ENCODE measurements around the gene ANKRD13A.
"Not testable (repeated sequence)": the region's sequence is repeated elsewhere in the genome, so short reads cannot be mapped to it uniquely, and the experiment has no call there.

ANKRD13A gene

DNA sequence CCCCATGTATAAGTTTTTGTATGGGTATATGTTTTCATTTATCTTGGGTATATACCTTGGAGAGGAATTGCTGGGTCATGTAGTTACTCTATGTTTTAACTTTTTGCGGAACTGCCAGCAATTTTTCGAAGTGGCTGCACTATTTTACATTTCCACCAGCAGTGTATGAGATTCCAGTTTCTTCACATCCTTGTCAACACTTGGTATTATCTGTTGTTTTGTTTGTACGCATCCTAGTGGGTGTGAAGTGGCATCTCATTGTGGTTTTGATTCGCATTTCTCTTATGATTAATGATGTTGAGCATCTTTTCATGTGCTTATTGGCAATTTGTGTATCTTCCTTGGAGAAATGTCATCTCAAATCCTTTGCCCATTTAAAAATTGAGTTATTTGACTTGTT lies 6.9 kb downstream of the ANKRD13A start:
- no peak for DNase-seq (ENCODE audit: low read depth in 2 of 2)

DNA sequence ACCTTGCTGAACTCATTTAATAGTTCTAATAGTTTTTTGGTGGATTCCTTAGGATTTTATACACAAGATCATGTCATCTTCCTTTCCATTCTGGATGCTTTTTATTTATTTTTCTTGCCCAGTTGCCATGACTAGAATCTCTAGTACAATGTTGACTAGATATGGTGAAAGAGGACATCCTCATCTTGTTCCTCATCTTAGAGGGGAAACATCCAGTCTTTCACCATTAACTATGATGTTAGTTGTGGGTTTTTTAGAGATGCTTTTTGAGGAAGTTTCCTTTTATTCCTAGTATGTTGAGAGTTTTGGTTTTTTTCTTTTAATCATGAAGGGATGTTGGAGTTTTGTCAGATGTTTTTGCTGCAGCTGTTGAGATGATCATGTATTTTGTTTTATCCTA lies 8.7 kb downstream of the ANKRD13A start:
- no peak for DNase-seq (ENCODE audit: low read depth in 2 of 2)

DNA sequence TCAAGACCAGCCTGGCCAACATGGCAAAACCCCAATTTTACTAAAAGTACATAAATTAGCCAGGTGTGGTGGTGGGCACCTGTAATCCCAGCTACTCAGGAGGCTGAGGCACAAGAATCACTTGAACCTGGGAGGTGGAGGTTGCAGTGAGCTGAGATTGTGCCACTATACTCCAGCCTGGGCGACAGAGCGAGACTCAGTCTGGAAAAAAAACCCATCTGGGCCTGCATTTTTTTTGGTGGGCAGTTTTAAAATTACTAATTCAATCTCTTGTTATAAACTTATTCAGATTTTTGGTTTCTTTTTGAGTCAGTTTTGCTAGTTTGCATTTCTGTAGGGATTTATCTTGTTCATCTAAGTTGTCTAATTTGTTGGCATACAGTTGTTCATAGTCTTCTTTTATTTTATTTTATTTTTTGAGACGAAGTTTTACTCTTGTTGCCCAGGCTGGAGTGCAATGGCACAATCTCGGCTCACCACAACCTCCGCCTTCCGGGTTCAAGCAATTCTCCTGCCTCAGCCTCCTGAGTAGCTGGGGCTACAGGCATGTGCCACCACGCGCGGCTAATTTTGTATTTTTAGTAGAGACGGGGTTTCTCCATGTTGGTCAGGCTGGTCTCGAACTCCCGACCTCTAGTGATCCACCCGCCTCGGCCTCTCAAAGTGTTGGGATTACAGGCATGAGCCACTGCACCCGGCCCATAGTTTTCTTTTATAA lies 9.6 kb downstream of the ANKRD13A start:
- DNase-seq (ENCODE audit: low read depth in 2 of 2) = not testable (repeated sequence)

DNA sequence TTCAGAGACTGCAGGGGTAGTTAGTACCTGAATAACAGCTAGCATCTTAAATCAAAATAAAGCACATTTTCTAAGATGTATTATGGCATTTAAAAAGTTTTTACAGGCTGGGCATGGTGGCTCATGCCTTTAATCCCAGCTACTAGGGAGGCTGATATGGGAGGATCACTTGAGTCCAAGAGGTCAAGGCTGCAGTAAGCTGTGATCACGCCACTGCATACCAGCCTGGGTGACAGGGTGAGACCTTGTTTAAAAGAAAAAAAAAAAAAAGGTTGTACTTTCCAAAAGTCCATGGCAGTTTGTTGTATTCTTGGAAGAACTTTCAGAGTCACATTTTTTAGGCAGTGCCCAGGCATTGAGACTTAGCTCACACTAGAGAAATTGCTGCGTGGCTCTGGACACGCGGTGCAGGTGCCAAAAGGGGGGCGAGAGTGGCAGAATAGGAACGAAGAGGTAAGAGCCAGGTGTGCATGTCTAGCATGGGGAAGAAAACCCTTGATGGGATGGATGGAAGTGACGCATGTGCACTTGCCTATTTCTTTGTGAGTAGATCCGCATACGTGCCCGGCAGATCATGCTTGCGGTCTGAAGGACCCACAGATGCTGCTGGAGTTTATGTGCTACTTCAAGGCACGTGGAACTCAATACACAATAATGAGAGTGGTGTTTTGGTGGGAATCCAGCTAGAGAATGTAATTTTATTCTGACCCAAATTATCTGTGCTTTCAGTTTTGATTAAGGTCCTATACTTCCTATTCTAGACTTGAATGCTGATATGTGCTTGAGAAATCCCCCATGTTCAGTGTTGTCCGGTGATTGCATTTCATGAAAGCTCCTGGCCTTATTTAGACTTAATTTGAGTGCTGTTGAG lies 11.9 kb downstream of the ANKRD13A start:
- no peak for DNase-seq (ENCODE audit: low read depth in 2 of 2)

DNA sequence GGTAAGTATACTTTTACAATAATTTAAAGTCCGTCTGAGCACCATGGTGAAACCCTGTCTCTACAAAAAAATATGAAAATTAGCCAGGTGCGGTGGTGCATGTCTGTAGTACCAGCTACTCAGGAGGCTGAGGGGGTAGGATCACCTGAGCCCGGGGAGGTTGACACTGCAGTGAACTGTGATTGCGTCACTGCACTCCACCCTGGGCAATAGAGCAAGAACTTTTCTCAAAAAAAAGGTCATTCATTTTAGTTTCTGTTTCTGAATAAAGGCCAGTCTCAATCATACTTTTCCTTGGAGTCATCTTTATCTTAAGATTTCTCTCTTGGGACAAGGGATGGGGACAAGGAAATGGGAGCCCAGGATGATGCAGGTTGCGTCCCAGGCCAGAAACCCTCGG lies 12.9 kb downstream of the ANKRD13A start:
- no peak for DNase-seq (ENCODE audit: low read depth in 2 of 2)

DNA sequence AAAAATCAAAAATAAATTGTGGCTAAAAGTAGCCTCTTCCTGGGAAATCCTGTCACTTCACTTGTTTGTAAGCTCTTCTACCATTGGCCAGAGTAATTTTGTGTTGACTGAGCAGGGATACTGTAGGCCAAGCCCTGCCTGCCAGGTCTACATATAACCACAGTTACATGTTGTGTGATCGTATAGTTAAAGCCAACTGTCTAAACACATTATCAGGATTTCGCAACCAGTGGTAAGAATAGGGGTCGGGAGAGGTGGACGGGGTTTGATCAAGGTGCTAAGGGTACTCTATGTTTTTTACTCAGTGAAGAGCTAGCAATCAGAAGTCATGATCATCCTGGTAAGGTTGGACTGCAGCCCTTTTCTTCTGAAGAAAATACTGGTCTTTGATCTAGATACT lies 13.4 kb downstream of the ANKRD13A start:
- DNase-seq (ENCODE audit: low read depth in 2 of 2) = no peak

DNA sequence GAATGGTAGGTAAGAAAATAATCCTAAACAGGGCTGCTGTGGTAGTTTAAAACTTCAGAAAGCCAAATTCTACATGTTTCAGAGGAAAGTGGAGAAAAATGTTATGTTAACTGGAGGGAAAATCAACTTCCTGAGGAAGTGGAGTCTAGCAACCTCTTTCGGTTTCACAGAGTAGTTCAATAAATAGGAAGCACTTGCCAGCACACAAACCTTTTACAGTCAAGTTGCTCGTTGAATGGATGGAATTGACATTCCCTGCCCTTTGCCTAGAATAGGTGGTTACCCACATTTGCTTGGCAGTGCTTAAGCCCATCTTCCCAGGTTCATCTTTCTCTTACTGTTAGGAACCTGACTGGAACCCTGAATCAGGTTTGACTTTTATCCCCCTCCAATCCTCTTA lies 15.9 kb downstream of the ANKRD13A start:
- DNase-seq (ENCODE audit: low read depth in 2 of 2) = no peak

DNA sequence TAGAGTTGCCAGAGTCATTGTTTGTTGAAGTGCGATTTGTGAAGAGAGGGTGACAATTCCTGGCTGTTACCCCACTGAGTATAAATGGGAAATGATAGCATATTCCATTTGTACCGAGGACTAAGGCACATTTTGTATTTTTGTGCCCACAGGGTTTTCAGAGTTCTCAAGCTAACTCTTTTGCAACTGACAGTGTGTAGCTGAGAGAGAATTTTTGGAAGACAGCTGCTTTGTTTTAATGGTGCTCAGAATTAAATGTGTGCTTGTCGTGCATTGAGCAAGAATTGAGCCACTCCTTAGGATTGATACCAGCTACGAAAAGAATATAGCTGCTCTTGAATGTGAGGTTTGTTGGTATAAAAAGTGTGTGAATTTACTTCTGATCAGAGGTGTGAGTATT lies 21.7 kb downstream of the ANKRD13A start:
- no peak for DNase-seq (ENCODE audit: low read depth in 2 of 2)

DNA sequence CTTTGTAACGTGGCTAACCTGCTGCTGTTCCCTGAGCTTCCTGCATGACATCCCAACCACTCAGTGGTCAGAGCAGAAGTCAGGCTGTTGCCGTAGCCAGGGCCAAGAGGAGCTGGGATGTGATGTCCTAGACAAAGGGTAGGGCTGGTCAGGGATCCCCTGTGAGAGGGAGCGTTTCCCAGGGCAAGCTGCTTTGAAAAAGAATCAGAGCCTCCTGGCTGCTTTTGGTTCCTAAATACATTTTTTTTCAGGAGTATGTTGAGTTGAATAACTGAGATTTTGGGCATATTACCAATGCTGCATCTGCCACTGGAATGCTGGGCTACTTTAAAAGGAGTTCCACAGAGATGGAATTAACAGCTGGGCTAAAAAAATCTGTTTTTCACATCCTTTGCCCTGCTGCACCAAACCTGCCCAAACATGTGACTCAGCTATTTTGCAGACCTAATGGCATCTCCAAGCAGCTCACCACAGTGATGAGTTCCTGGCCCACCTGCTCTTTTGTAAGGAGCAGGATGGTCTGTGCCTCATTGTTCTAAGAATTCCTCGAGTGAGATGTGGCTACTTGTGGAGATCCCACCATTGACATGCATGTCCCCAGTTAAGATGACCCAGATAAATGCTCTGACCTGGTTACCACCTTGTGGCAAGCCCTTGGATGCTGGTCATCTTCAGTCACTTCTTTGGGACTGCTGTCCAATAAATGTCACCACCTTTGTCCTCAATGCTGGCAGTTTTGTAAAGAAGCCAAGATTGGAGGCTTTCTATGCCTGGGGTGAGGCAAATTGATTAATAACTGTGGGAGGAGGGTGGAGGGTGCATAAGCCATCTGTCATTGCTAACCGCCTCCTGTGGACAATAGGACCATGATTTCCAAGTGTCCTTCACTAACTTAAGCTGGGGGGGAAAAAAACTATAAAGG lies 24.1 kb downstream of the ANKRD13A start:
- peak; percentile 55 to 59 for DNase-seq (ENCODE audit: low read depth in 2 of 2)

DNA sequence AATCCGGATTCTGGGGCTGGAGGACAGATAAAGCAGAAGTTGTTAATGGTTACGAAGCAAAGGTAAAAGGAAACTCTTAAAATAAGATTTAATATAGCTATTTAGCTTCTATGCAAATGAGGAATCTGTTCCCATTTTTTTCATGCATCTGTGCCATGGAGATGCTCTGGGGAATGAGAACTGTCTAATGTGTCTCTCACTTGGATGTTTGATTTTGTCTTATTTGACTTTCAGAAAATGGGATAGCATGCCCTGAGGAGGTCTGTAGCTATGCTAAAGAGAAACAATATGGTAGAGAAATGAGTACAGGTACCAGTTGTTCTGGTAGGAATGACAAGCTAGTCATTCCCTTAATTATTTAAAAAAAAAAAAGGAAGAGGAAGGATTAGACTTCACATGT lies 24.8 kb downstream of the ANKRD13A start:
- no peak for DNase-seq (ENCODE audit: low read depth in 2 of 2)

DNA sequence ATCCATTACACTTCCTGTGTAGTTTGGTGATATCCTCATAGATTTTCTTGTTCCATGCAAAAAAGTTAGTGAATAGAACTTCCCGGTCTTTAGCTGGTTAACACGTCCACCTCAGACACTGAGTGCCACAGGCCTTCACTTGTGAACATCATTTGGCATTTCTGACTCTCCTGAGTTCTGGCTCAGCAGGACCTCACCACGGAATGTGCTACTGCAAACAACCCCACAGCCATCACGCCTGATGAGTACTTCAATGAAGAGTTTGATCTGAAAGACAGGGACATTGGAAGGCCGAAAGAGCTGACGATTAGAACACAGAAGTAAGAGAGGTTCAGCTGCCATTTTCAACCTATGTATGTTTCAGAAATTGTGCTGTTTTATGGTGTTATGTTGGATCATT lies 29.1 kb downstream of the ANKRD13A start:
- DNase-seq (ENCODE audit: low read depth in 2 of 2) = no peak

DNA sequence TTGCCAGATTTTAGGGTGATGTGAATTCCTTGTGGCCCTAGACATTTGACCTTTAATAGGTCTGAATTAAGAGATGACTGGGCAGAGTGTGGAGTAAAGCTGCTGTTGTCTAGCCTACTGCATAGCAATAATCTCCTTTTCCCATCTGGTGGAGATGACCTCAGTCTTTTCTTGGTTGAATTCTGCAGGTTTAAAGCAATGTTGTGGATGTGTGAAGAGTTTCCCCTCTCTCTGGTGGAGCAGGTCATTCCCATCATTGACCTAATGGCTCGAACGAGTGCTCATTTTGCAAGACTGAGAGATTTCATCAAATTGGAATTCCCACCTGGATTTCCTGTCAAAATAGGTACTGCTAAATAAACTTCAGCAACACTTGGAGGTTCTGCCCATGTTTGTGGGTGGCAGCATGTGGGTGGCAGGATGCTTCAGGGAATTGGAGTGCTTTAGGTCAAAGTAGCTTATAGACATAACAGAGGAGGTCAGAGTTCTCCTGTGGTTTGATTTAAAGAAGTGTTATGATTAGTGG lies 30.1 kb downstream of the ANKRD13A start:
- DNase-seq (ENCODE audit: low read depth in 2 of 2) = no peak

DNA sequence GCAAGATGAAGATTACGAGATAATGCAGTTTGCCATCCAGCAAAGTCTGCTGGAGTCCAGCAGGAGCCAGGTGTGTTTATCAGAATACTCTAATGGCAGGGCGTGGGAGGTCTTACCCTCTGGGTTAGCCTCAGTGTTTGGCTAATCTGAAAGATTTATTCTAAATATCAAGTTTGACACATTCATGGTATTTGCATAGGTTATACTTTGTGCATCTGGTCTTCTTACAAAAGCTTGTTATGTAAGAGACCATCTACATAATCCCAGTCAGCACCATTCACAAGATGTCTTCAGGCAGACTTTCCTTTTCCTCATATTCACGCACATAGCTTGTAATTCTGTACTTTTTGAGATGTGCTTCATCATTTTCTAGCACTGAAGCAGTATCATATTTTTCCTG lies 34.7 kb downstream of the ANKRD13A start:
- DNase-seq (ENCODE audit: low read depth in 2 of 2) = no peak

DNA sequence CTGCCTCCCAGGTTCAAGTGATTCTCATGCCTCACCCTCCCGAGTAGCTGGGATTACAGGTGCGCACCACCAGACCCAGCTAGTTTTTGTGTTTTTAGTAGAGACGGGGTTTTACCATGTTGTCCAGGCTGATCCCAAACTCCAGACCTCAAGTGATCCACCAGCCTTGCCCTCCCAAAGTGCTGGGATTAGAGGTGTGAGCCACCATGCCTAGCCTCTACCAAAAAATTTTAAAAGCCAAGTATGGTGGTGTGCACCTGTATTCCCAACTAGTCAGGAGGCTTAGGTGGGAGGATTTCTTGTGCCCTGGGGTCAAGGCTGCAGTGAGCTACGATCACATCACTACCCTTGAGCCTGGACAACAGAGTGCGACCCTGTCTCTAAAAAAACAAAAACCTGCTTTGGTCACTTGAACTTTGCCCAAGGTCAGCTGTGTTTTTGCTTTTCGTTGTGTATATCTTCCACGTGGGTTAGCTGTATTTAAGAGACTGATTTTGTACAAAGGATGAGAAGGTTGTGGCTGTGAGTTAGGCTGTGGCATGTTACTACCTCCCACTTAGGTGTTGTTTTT lies 36.4 kb downstream of the ANKRD13A start:
- no peak for DNase-seq (ENCODE audit: low read depth in 2 of 2)

DNA sequence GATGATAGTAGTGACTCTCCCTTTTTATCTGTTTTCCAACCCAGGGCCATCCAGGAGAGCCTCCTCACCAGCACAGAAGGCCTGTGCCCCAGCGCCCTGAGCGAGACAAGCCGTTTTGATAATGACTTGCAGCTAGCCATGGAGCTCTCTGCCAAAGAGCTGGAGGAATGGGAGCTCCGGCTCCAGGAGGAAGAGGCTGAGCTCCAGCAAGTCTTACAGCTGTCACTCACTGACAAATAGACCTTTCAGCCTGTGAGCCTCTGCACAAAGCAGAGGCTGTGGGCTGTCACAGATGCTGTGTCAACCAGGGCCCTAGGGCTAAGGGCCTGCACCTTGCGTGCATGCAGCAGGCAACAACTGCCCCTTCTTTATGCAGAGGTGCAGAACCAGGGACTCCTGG lies 38.1 kb downstream of the ANKRD13A start:
- no peak for DNase-seq (ENCODE audit: low read depth in 2 of 2)

DNA sequence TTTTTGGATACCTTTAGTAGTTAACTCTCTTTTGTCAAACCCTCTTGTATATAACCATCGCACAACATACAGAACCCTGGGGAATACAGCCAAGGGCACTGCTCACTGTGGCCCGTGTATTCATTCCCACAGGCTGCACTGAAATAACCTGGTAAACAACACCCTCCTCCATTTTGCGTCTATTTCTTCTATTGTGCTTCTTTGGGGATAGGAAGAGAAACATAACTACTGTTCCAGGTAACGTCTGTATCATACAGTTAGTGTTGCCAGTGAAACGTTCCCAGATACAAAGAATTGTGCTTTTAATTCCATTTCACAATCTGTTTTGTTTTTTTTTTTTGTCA lies 39.5 kb downstream of the ANKRD13A start:
- DNase-seq (ENCODE audit: low read depth in 2 of 2) = no peak

DNA sequence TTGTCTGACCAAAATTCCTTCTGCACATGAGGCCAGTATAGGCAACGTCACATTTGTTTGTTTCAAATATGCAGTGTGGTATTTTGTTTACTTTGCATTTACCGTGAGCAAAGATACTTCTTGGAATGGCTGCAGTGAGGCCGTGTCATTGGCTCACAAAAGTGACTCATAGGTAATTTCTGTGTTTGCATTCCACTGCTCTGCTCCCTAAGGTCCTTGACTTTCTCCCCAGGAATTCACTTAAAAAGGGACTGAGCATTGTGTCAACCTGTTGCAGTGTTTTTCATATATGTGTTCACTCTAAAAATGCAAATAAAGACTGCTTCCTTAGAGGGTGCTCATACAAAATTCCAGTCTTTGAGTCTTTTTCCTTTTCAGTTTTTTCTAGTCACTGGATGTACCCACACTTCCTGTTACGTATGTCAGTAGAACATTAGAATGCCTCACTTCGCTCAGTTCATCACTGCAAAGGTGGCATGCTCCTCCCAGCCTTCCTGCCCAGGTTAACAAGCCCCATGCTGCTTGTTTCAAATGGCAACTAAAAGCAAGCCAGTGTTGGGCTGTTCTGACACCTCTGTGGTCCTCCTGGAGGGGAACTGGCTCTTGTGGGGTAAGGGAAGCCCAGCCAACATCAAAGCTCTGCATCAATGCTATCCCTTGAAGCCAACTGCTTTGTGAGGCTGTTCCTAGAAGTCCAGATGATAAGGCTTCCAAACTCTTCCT lies 40.0 kb downstream of the ANKRD13A start:
- peak; percentile 82 to 84 for DNase-seq (ENCODE audit: low read depth in 2 of 2)

DNA sequence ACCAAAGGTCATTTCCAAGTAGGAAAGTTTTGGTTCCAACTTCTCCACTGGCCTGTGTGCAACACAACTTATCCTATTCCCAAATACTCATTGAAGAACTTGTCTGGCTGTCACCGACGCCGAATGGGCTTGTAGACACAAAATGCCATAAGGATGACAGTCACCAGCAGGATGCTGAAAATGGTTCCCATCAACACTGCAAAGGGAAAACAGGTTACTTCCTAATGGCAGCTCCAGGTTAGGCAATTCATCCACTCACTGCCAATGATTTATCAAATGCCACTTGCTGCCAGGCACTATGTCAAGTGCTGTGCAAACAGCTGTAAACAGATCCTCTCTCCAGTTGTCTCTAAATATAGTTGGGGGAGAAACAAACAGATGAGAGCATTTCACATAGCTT lies 43.0 kb downstream of the ANKRD13A start:
- no peak for DNase-seq (ENCODE audit: low read depth in 2 of 2)

DNA sequence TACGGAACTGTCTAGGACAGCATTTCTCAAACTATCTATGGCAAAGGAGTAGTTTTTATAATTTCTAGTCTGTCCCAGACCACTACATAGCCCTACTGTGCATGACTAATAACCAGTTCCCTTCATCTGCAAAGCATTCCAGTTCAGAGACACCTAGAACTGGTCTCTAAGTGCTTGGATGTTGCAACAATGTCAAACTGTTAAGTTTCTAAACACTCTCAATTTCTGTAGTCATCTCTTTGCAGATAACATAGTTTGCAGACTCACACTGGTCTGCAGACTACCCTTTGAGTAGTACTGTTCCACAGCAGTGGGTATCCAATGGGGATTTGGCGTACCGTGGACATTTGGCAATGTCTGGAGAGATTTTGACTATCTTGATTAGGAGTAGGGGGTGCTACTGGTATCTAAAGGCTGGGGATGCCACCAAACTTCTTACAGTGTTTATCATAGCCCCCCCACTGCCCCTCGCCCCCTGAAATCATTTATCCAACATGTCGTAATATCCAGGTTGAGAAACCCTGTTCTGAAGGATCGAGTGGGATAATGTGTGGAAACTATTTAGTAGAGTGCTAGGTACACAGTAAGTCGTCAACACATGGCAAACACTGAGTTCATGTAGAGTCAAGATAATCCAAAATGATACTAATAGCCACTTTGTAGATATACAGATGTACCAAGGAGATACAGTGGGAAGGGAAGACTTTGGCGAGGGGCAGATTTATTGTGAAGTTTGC lies 47.4 kb downstream of the ANKRD13A start:
- no peak for DNase-seq (ENCODE audit: low read depth in 2 of 2)

DNA sequence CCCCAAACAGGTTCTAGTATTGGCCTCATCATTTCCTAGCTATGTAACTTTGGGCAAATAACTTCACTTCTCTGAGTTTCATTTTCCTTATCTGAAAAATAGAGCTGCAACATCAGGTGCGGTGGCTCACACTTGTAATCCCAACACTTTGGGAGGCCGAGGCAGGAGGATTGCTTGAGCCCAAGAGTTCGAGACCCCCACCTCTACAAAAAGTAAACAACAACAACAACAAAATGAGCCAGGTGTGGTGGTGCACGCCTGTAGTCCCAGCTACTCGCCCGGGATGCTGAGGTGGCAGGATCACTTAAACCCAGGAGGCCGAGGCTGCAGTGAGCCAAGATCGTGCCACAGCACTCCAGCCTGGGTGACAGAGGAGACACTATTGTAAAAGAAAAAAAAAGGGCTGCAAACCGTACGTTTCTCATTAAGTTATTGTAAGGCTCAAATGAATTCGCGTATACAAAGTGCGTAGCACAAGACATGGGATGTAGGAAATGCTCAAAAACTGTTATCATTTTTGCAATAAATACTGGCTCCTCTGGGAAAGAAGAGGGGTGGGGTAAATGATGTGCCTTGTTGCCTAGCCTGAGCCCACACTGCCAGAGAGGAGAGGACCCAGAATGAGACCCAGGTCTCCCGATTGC lies 48.2 kb downstream of the ANKRD13A start:
- no peak for DNase-seq (ENCODE audit: low read depth in 2 of 2)
